Measurements from ENCODE around the gene BCOR. TPM values are rescaled to one million over a fixed set of nuclear protein-coding genes. Genes with fewer than 3 reads are reported as not detected.

The BCOR gene
- total and polyA plus RNA-seq, 11 donors = 6.7 to 40.1 (median 17.9) TPM

- WGBS, 4 donors = 69 to 83% (median 76%) methylated on average over 24 of the region's 24 CpGs
- Histone ChIP-seq H3K4me1 (no peaks in the 10 kb centered on the region), H3K4me3 (no peak overlapping the region), H3K27me3 (peaks cover 0 to 5% (median 0%) of the 10 kb centered on the region in 9 donors), H3K36me3 (peaks cover 0 to 55% (median 30%) of the 10 kb centered on the region in 9 donors), H3K9me3 (no peaks in the 10 kb centered on the region), H3K27ac (peak overlapping the region in 1 of 12 donors; percentile 35)
- TF ChIP-seq POLR2A (IDR thresholded peaks at IDR 0.05) (no peak), CTCF (IDR thresholded peaks at IDR 0.05) (no peak)
- intact Hi-C loops (cut with DNase I) = no loop called here
- ATAC-seq (no peak), DNase-seq (no peak)
Measured at GRCh38 chrX:40062525-40063155, 35.1 kb downstream of the BCOR start.

GRCh38 chrX:40061871-40062524 lies 35.8 kb downstream of the BCOR start:
- TF ChIP-seq CTCF (IDR thresholded peaks at IDR 0.05) (no peak), POLR2A (IDR thresholded peaks at IDR 0.05) (no peak)
- Histone ChIP-seq H3K4me3 (no peak overlapping the region), H3K27me3 (peaks cover 0 to 5% (median 0%) of the 10 kb centered on the region in 9 donors), H3K9me3 (no peaks in the 10 kb centered on the region), H3K4me1 (no peaks in the 10 kb centered on the region), H3K27ac (peak overlapping the region in 1 of 12 donors; percentile 64), H3K36me3 (peaks cover 0 to 62% (median 33%) of the 10 kb centered on the region in 9 donors)
- intact Hi-C loops (cut with DNase I) = no loop called here
- no peak for DNase-seq
- WGBS, 4 donors = 71 to 89% (median 80%) methylated on average over 27 to 30 of the region's 30 CpGs
- no peak for ATAC-seq

- intact Hi-C loops (cut with DNase I) = no loop called here
- H3K4me3 ChIP-seq = no peak overlapping the region
- no peaks in the 10 kb centered on the region for H3K4me1 ChIP-seq
- H3K9me3 ChIP-seq = no peaks in the 10 kb centered on the region
- 64 to 87% (median 82%) methylated on average over 10 of the region's 10 CpGs for WGBS, 4 donors
- peaks cover 0 to 68% (median 43%) of the 10 kb centered on the region in 9 donors for H3K36me3 ChIP-seq
- peaks cover 0 to 5% (median 0%) of the 10 kb centered on the region in 9 donors for H3K27me3 ChIP-seq
- DNase-seq (no peak), ATAC-seq (no peak)
- TF ChIP-seq CTCF (IDR thresholded peaks at IDR 0.05) (no peak), POLR2A (IDR thresholded peaks at IDR 0.05) (no peak)
- H3K27ac ChIP-seq = no peak overlapping the region
Measured at GRCh38 chrX:40061005-40061404, 36.8 kb downstream of the BCOR start.

GRCh38 chrX:40060356-40060845 lies 37.4 kb downstream of the BCOR start:
- WGBS, 4 donors = 90 to 98% (median 93%) methylated on average over 7 of the region's 7 CpGs
- peaks cover 0 to under 1% (median 0%) of the 10 kb centered on the region in 9 donors for H3K27me3 ChIP-seq
- H3K36me3 ChIP-seq = peaks cover 0 to 74% (median 49%) of the 10 kb centered on the region in 9 donors
- H3K9me3 ChIP-seq = no peaks in the 10 kb centered on the region
- no peak overlapping the region for H3K27ac ChIP-seq
- ATAC-seq (no peak), DNase-seq (no peak)
- no peaks in the 10 kb centered on the region for H3K4me1 ChIP-seq
- TF ChIP-seq POLR2A (IDR thresholded peaks at IDR 0.05) = no peak
- no peak for TF ChIP-seq CTCF (IDR thresholded peaks at IDR 0.05)
- intact Hi-C loops (cut with DNase I) = no loop called here
- H3K4me3 ChIP-seq = no peak overlapping the region

Data from heart left ventricle (tissue), 16 donors.